ENCODE results near the gene POU3F4.

POU3F4 gene

GRCh38 chrX:83508006-83508405 is at the start of gene POU3F4:
POU3F4 (plus strand) TSS chrX:83508290; CDS start chrX:83508325, 35 bp downstream.
- DNase-seq = no peak

- no peak for DNase-seq
These were observed 38.5 kb upstream of the POU3F4 start for GRCh38 chrX:83469551-83469950.

GRCh38 chrX:83495898-83496297 is 12.2 kb upstream of the POU3F4 start:
- DNase-seq = no peak

- DNase-seq = no peak
These were observed 7.1 kb upstream of the POU3F4 start for GRCh38 chrX:83501003-83501402.

- DNase-seq = no peak
These were observed 6.6 kb upstream of the POU3F4 start for GRCh38 chrX:83501530-83501929.

GRCh38 chrX:83504721-83505479 is 3.2 kb upstream of the POU3F4 start:
- no peak for DNase-seq

GRCh38 chrX:83508526-83509253 is 600 bp downstream of the POU3F4 start:
- DNase-seq = no peak

GRCh38 chrX:83509254-83509801 is 1.2 kb downstream of the POU3F4 start:
- no peak for DNase-seq

- DNase-seq = no peak
These were observed 2.5 kb downstream of the POU3F4 start for GRCh38 chrX:83510510-83511062.

GRCh38 chrX:83511208-83511607 is 3.1 kb downstream of the POU3F4 start:
- DNase-seq = no peak

- DNase-seq = no peak
These were observed 4.0 kb downstream of the POU3F4 start for GRCh38 chrX:83512111-83512510.

GRCh38 chrX:83516597-83516996 is 8.5 kb downstream of the POU3F4 start:
- no peak for DNase-seq

GRCh38 chrX:83521905-83522304 is 13.8 kb downstream of the POU3F4 start:
- DNase-seq = no peak

- no peak for DNase-seq
These were observed 21.9 kb downstream of the POU3F4 start for GRCh38 chrX:83529950-83530349.

- DNase-seq = no peak
These were observed 27.5 kb downstream of the POU3F4 start for GRCh38 chrX:83535417-83536196.

Data from activated T-cell treated with anti-CD3 and anti-CD28 coated beads for 4 hours (primary cell).